ENCODE results near the gene KIF5C.

- TF ChIP-seq ZNF274 (IDR thresholded peaks at IDR 0.05; ENCODE audit: low read depth, low read length), result no peak
- no peak for TF ChIP-seq SUZ12 (IDR thresholded peaks at IDR 0.05; ENCODE audit: extremely low read depth, insufficient read depth, insufficient read length)
- no peak for TF ChIP-seq YY1 (IDR thresholded peaks at IDR 0.05; ENCODE audit: insufficient read depth, insufficient read length)
Observed at GRCh38 chr2:148968776-148969319, 93.8 kb downstream of the KIF5C start.

All from NT2/D1 (cell line).